Activated CD4-positive, alpha-beta T cell treated with anti-CD3 and anti-CD28 coated beads, Interleukin-2, amount 50 U/mL, for 4 hours (primary cell): ENCODE measurements around the gene VSTM5.
"Not testable (repeated sequence)": the region's sequence is repeated elsewhere in the genome, so short reads cannot be mapped to it uniquely, and the experiment has no call there.

Experiments
- DNase-seq, 2 experiments: peaks; one replicate each; pipeline ENCODE4 v3.0.0-alpha.2; 2020

VSTM5 gene, protein sequence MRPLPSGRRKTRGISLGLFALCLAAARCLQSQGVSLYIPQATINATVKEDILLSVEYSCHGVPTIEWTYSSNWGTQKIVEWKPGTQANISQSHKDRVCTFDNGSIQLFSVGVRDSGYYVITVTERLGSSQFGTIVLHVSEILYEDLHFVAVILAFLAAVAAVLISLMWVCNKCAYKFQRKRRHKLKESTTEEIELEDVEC

DNA sequence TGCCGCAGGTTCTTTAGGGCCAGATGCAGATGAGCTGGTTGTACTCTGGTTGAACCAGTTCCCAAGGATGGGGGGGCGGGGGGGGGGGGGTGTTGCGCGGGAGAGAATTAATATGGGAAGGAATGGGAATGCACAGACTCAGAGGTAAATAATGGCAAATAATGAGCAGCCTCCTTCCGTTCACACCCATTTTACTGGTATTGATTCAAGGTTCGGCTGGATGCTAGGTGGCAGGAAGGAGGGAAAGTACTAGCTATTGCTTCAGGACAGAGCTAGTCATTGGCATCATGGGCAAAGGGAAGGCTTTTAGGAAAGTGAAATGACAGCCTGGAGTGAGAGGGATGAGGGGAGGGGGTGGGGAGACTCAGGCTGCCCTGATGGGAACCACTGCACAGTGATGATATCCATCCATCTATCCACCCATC, at the start of gene VSTM5:
Gene VSTM5, minus strand, starts transcription at position 25 of the 425 bp plus-strand sequence. CDS start 116 bp downstream, outside the sequence.
- DNase-seq: no peak

DNA sequence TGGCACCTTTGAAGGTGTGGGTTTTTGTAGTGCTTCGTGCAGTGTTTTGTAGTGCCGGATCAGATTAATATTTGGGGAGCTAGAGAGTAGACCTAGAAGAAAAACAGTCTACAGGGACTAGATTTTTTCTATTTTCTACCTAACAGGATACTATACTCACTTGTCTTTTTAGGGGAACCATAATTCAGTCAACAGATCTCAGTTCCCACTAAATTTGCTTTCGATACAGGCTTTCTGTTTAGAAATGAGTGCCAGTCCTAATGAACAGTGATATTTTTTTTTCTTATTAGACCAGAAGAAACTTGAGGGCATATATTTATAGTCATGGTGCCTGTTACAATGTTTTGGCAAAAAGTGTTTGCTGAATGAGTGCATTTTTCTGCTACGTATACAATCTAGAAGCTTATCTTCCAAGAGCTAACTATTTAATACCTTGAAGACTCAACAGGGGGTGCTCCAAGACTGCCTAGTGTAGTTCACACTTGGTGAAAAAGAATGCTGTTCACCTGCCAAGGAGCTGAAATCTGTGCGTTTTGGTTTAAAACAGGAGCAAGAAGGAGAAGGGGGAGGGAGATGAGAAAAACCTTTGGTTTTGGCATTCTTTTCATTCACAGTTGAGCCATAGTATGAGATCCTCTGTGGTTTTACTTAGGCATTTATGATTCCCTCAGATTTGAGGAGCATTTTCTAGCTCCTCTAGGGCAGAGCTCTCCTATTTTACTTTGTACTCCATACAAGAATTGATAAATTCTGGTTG, 44.9 kb upstream of the VSTM5 start:
- no peak for DNase-seq

DNA sequence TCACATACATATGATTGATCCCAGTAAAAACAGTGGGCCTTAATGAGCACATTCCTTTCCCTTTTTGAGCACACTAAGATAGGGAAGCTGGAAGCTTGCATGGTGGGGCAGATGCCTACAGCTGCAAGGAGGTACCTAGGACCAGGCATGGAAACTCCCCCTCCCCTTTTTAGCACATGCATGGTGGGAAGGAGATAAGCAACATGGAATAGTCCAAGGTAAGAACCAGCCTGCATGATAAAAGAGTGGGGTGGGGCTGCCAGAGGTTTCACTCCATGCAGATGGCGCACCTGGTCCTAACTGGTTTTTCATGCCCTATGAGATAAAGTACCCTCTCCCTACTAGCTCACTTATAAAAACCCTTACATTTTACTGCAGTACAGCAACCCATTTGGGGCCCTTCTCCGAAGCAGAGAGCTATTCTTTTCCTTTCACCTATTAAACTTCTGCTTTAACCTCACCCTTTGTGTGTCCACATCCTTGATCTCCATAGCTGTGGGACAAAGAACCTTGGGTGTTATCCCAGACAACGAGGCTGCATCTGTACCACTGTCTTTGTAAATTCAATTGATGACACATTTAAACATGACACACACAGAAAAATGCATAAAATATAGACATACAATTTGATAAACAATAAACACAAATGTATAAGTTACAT, 40.1 kb upstream of the VSTM5 start:
- no peak for DNase-seq

DNA sequence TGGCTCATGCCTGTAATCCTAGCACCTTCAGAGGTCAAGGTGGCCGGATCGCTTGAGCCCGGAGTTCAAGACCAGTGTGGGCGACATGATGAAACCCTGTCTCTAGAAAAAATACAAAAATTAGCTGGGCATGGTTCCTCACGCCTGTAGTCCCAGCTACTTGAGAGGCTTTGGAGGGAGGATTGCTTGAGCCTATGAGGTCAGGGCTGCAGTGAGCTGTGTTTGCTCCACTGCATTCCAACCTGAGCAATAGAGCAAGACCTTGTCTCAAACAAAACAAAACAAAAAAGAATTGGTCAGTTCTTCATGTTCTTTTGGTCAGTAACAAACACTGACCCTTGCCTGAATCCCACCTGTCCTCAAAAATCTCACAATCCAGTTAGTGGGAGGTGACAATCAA, 36.7 kb upstream of the VSTM5 start:
- DNase-seq: no peak

- DNase-seq: not testable (repeated sequence)
Measured at GRCh38 chr11:93879114-93879513, 28.7 kb upstream of the VSTM5 start.

GRCh38 chr11:93875637-93876036, 25.2 kb upstream of the VSTM5 start:
- DNase-seq: no peak

GRCh38 chr11:93871526-93871925, 21.1 kb upstream of the VSTM5 start:
- DNase-seq: no peak

GRCh38 chr11:93870616-93871015, 20.2 kb upstream of the VSTM5 start:
- DNase-seq: no peak

GRCh38 chr11:93869830-93870229, 19.4 kb upstream of the VSTM5 start:
- no peak for DNase-seq

GRCh38 chr11:93868404-93868803, 18.0 kb upstream of the VSTM5 start:
- not testable (repeated sequence) for DNase-seq

- DNase-seq: no peak
Measured at GRCh38 chr11:93861808-93862207, 11.4 kb upstream of the VSTM5 start.

- DNase-seq: no peak
Measured at GRCh38 chr11:93858121-93858775, 7.8 kb upstream of the VSTM5 start.

DNA sequence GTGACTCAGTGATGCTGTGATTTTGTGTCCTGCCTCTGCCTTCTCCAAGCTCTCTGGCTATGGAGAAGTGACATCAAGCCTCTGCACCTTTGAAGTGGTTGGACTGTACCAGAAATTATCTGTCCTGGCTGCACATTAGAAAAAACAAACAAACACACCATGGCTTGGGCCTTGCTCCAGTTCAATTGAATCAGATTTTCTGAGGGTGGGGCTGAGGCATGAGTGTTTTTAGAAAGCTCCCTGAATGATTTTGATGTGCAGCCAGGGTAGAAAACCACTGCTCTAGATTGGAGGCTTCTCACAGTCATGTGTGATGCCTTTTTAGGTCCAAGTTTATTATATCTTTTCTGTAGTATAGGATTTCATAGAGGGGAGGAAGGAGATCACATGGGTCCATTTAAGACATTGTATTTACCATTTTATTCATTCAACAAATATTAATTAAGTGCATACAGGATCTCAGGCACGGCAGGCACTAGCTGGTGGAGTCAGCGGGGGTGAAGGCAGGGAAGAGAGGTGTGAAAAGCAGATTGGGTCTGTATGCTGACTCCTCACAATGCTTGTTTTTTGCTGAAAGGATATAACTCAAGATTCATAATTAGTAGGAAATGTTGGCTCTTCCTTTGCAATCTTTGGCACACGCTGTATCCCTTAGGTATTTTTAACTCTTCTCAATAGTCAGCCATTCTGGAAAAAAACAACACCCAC, 7.1 kb upstream of the VSTM5 start:
- DNase-seq: no peak

DNA sequence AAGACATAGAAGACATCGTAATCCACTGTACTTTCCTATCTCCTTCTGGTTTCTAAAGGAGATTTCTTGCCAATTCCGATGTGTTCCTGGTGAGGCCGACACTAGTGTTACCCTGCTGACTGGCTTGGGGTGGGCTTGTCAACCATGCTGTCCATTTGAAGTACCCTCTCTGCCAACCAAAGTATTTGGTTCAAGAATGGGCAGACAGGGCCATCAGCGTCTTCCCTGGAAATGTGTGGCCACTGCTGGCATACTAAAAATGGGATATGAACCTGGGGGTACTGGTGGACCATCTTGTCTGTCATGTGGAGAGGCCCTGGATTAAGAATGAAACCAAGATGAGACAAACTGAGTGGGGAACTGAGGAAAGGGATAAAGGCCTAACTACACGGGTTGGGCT, 1.8 kb upstream of the VSTM5 start:
- DNase-seq: no peak

- no peak for DNase-seq
Measured at GRCh38 chr11:93849751-93850593, 446 bp downstream of the VSTM5 start.

DNA sequence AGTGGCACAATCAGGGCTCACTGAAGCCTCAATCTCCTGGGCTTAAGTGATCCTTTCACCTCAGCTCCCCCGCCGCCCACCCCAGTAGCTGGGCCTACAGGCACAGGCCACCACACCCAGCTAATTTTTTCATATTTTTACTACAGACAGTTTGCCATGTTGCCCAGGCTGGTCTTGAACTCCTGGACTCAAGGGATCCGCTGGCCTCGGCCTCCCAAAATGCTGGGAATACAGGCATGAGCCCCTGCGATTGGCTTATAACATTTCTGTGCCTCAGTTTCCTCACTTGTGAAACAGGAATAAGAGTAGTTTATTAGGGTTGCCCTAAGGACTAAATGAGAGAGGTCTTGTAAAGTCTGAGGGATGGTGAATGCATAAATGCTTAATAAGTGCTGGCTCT, 1.2 kb downstream of the VSTM5 start:
- DNase-seq: no peak

DNA sequence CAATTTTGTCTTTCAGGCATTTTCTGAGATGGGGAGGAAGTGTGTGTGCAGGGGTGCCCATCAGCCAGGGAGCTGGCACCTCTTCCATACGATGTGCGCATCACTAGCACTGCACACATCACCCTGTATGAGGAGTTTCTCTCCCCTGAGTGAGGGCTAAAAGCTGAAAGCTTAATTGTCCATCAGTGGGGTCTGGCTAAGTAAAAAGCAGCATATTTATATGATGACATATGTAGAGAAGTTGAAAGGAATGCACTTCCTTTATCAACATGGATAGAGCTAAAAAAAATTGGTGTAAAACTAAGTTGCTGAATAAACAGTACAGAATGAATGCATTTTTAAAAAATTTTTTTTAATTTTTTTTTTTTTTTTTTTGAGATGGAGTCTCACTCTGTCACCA, 4.0 kb downstream of the VSTM5 start:
- DNase-seq: no peak

GRCh38 chr11:93845181-93846092, 5.0 kb downstream of the VSTM5 start:
- no peak for DNase-seq

- DNase-seq: no peak
Measured at GRCh38 chr11:93844568-93844967, 5.8 kb downstream of the VSTM5 start.

DNA sequence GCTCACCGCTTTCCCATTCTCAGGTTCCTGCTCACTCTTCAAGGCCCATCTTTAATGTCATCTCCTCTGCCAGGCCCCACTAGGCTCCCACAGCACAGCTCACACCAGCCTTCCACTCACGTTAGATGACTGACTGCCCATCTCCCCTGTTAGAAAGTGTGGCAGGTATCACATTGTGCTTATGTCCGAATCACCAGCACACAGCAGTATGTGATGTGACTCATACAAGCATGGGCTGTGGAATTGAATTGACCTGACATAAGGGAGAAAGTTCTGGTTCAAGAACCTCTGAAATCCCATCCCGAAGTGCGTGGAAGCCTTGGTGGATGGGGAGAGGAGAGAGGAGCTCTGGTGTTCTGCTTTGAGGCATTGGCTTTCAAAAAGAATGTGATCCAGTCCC, 6.5 kb downstream of the VSTM5 start:
- no peak for DNase-seq

DNA sequence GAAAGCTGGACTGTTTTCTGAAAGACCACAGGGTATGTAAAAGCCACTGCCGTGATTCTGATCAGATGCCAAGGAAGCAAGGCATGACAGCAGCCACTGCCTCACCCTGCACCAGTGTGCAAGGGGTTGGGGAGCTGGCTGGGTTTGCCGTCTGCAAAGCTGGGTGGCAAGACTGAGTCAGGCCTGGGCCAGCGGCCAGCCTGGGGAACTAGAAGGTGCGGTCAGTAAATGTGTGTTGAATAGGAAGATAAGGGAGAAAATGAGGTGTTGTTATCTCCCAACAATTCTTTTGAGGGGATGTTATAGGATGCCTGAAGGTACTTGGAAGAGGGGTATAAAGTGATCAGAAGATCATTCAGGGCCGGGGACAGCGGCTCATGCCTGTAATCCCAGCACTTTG, 8.0 kb downstream of the VSTM5 start:
- no peak for DNase-seq
